ENCODE measurements around the gene AKNA.

GRCh38 chr9:114430457-114430856 lies 42.7 kb upstream of the AKNA start:
- TF ChIP-seq POLR2AphosphoS5 (IDR thresholded peaks at IDR 0.05; ENCODE audit: low read depth, low read length): no peak
- no peak for TF ChIP-seq EZH2phosphoT487 (IDR thresholded peaks at IDR 0.05; ENCODE audit: borderline replicate concordance)
- TF ChIP-seq CTCF (IDR thresholded peaks at IDR 0.05 in 2 of 3, conservative IDR thresholded peaks at IDR 0.05 in 1 of 3; ENCODE audit: borderline replicate concordance in 1 of 3, insufficient read depth in 1 of 3, low read depth in 2 of 3, low read length in 2 of 3): no peak
- TF ChIP-seq TCF7L2 (IDR thresholded peaks at IDR 0.05; ENCODE audit: borderline replicate concordance, extremely low read depth, insufficient read depth, insufficient read length): no peak
- no peak for TF ChIP-seq ZFX (IDR thresholded peaks at IDR 0.05)
- no peak for TF ChIP-seq EZH2 (IDR thresholded peaks at IDR 0.05)
- no peak for TF ChIP-seq ZNF274 (IDR thresholded peaks at IDR 0.05; ENCODE audit: low read depth, low read length)
- TF ChIP-seq REST (IDR thresholded peaks at IDR 0.05; ENCODE audit: low read depth): no peak
